GM21619 (cell line): Measurements from ENCODE around the gene NECAB3.

Experiments used
- ATAC-seq: cut with Tn5 transposase; IDR thresholded peaks from one replicate; pipeline ENCODE4 v1.9.1; 2021; ENCODE audit not compliant: unreplicated experiment

The NECAB3 gene

DNA sequence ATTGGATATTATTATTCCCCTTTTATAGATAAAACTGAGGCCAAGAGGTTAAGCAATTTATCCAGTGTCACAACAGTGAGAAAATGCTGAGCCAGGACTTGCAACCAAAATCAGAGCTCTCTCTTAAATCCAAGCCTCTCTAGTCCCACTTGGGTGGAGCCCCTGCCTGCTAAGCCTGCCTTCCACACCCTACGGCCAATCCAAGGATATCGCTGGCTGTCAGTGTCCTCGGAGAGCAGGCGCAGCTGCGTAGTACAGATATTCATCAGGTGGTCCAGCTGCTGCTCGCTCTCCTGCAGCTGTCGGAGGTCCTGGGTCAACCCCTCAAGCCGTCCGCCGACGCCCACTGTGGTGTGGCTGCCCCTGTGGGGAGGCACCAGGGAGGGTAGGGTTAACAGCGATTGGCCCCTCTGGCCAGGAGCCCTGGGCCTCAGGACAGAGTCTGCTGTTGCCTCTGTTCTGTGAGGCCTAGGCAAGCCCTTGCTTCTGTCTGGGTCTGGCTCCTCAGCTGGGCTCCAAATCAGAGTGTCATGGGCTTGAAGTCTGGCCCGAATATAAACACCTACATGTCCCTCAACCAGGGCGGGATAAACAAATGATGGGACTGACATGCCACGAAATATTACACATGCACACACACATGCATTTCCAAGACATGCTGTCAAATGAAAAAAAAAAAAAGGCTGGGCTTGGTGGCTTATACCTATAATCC, 3.9 kb upstream of the NECAB3 start:
- no peak for ATAC-seq

DNA sequence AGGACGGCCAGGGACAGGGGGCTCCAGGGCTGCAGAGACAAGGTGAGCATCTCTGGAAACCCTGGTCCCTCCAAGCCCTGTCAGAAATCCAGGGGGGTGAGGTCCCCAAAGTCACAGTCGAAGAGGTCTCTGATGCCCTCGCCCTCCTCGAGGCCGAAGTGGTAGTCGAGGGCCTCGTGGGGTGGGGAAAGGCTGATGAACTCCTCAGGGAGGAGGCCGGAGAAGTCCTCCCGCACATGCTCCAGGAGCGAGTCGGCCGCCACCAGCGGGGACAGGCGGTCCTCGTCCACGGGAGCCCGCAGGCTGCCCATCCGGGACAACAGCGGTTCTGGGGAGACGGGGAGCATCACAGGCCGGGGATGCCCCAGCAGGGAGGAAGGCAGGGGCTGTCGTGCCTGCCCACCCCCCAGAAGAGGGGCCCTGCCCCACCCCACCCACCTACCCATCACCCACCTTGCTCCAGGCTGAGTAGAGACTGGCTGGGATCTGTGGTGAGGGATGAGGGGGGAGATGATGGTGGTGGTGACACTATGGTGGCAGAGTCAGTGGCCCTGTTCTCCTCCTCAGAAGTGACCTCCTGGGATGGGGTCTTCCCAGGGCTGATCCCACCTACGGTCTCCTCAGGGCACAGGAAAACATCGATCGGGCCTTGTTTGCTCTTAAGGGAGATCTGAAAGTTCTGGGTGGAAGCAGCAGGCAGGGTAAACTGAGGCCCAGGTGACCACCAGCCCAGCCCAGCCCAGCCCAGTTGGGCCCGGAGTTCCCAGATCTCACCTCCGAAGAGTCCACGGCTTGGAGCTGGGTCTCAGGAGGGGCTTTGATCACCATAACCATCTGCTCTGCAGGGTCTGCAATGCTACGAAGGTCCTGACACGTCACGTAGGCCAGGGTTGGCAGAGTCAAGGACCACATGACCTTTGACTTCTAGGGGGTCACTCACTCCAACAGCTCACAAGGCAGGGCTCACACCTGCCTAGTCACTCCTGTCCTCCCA, 2.7 kb upstream of the NECAB3 start:
- ATAC-seq = no peak

DNA sequence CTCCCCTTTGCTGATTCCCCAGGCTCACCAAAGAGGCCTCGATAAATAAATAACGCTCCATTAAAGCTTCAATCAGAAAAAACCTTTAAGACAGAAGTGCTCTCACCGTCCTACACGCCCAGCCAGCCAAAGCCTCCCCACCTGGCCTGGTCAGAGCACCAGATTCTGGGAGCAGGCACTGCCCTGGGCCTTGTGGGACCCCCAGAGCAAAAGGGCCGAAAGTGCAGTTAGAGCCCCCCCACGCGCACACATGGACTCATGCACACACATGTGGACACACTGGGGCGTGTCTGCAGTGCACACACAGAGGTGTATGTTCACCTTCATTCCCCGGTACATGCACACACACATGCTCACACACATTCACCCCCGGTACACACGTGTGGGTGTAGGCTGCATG, 1.9 kb upstream of the NECAB3 start:
- no peak for ATAC-seq

DNA sequence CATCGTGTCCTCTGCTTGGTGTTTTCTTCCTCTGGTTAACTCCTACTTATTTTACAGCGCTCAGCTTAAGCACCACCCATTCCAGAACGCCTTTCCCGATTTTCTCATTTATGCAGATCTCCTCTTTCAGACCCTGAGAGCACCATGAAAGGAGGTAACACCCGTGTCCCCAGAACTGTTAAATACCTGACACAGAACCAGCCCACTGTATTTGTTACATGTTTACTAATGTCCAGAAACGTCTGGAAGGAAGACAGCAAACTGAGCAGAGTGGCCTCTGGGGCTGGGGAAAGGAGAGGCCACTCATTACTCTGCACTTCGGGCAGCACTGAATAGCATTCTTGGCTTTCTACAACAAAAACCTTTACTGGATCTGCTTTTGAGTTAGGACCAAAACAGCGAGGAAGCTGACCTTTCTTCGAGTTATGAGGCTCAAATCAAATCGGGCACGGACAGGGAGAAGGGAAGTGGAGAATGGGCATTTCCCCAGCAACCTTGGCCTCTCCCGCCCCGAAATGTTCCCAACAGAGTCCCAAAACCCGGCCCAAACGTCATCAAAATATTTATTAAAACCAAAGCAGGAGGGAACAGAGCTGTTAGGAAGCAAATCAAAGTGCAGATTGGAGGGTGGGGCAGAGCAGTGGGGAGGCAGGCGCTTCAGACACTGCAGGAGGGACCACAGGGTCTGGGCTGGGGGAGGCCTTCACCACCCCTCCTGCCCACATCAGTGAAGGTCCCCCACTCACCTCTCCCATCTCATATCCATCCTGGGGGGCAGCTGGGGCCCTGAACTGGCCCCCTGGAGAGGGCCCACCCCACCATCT, 1.1 kb upstream of the NECAB3 start:
- no peak for ATAC-seq

DNA sequence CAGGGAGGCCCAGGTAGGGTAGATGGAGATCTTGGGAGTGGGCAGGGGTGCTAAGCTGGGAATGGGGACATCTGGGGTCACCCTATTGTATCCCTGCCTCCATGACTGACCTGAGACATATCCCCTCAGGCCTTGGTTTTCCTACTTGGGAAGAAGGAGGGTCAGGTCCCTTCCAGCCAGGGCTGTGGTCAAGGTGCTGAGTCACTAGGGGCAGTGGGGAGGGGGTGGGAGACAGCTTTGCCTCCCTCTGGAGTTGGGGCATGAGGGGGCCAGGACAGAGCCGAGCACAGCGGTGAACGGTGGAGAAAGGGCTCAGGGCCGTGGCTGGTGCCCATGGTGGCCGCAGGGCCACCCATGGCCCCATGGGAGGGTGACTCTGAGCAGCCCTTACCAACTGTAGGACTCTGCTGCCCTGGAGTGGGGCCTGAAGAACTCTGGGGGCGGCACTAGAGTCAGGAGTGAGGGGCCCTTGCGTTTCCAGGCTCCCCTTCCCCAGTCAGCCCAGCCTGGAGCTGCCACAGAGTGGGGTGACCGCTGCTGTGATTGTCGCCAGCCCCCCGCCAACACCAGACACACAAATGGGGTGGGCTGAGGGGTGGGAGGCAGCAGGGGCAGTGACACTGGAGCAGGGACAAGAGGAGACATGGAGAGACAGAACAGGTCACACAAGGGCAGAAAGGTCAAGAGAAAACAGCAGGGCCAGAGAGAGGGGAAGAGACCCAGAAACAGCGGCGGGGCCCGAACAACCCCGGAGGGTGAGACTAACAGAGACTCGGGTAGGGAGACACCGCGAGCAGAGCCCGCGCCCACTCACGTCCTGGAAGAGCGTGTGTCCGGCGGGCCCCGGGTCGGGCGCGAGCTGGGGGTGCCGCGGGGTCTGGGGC, 576 bp downstream of the NECAB3 start:
- no peak for ATAC-seq

DNA sequence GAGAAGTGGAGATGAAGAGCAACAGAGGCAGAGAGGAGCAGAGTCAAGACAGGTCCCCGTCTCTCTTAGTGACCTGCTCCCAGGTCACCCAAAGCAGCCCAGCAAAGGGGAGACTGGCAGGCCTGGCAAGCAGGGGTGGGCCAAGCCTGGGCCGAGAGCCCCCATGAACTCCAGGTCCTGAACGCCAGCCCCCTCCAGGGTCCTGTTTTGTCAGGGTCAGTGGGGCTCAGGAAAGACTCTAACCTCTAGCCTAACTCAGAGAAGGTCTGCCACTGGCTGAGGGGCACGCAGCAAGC, 1.2 kb downstream of the NECAB3 start:
- no peak for ATAC-seq

DNA sequence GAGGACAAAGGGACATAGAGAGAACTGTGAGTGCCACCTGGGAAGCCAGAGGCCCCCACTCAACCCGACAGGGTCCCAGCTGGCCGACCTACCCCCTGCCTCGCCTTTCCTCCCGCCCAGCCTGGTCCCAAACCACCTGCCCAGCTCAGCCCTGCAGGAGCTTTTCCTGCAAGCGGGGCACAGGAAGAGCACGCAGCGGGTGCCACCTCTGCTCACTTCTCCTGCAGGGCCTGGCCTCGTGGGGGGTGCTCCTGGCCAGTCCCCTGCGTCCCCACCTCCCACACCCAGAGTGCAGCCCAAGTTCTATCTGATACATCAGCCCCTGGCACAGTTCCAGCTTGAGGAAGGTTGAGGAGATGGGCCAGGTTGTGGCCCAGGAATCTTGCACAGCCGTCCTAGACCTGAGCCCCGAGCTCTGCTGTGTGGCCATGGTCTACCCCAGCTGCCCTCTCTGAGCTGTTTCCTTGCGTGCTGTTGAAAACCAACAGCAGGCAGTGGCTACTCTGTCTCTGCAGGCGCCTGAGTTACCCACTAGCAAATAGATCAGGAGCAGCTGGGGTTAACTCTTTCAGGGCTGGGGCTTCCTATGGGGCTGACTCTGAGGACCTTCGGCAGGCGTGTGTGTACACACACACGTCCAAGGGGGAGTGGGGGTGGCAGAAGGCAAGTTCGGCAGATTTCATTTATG, 1.7 kb downstream of the NECAB3 start:
- no peak for ATAC-seq

DNA sequence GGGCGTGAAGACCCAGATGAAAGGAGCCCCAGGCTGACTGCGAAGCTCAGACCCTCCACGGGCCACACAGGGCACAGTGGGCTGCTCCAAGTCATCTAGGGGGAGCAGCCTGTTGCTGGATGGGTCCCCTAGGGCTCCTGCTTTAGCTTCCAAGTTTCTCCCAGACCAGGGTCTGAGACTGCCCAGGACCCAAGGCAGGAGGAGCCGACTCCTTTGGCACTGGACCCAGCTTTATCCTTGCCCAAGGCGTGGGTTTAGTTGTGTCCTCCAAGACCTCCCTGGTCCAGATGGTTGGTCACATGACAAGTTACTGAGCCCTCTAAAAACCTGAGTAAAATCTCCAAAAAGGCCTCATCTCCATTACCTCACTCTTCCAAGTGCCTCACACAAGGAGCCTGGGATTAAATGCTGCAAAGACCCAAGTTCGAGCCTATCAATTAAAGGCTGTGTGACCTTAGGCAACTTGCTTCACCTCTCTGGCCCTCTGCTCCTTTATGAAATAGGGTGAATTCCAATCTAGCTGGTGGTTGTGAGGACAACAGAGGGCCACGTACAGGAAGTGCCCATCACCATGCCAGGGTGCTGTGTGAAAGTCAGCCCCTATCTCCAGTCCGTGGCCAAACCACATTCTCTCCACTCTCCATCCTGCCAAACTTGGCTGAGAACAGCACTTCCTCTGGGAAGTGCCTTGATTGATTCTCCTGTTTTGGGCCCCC, 2.5 kb downstream of the NECAB3 start:
- ATAC-seq = no peak

DNA sequence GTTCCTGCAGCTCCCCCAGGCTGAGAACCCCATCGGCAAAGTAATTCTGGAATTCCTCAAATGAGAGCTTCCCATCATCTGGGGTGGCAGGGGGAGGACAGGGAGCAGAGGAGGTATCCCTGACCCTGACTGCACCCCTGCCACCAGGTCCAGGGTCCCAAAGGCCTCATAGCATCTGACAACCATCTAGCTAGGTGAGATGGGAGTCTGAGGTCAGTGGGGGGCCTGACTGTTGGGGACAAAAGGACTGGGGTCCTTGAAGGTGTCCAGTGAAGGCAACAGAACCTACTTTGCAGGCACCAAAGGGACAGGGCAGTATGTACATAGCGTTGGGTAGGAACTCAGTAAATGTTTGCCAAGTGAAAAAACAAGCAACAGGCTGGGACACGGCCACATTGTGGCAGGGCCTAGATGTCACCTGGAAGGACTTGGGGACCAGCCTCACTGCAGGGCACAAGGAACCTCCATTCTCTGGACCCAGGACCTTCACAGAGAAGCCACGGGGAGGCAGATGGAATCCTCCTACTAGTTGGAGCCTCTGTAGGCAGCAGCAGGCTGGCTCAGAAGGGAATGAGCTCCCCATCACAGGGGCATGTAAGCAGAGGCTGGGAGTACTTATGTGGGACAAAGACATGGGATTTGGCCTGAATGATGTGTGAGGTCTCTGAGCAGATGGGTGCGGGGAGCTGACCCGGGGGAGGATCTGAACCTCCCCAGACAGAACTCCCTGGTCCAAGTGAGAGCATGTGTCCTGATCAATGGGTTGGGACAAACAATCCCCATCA, 3.3 kb downstream of the NECAB3 start:
- no peak for ATAC-seq

DNA sequence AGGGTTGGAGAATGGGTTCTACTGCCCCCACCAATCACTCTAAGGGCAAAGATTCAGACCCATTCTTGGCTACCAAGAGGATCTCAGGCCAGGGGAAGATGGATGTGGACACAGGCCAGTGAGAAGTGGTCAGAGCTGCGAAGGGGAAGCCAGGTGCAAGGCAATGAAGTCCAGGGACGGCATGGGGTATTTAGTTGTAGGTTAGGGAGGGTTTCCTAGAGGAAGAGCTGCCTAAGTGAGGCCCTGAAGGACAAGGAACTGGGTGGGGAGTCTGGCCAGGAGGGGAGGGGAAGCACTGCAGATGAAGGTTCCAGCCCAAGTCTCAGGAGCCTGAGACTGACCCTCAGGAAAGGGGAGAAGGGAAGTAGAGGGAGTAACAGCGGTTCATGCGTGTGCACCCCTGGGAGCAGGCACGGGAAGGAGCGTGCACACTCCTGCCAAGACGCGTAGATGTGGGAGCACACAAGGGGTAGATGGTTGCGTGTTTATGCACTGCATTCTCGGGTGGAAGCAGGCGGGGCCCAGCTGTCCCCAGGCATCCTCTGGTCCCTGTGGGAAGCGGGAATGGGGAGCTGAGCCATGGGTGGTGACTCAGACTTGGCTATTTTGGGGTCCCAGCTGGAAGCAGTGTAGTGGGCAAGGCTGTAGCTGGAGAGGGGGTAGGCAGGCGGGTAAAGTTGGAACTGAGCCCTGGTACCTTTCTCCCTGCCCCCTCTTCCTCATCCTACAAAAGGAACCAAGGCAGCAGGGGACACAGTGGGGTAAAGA, 4.2 kb downstream of the NECAB3 start:
- ATAC-seq = no peak

DNA sequence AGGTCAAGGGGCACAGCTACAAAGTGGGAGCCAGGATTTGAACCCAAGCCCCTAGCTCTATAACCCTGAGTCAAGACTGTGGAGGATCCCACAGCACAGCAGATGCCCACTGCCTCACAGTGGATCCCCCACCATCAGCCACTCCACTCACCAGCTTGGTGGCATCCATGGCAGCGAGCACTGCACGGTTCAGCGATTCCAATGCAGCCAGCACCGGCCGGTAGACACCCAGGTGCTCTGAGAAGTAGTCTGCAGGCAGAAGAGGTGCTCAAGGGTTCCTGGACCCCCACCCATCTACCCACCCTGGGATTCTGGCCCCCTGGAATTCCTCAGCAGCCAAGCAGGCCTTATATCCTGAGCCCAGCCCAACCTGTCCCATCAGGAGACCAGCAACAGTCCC, 5.0 kb downstream of the NECAB3 start:
- no peak for ATAC-seq

DNA sequence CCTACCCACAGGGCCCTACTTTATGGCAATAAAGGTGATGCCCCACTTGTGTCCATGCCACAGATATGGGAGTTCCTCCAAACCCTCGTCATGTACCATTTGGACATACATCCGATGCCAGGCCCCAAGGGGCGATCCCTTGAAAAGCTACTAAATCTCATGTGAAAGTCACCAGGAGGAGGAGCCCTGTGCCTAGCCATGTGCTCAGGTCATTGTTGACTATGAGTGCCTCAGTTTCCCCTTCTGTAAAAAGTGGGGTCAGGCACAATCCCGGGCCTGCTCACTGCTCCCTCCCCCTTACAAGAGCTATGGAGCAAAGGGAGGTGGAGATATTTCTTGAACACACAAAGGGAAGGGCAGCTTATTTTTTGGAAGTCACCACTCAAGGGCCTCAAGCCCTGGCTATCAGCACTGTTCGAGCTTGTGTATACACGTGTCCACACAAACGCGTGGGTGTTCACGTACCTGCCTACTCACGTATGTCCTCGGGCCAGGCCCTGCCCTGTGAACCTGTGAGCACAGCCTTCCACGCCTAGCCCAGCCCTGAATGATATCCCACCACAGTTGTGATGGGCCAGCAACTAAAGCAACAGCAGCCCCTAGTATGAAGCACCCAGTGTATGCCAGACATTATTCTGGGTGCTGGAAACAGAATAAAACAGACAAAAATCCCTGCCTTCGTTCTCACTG, 5.6 kb downstream of the NECAB3 start:
- ATAC-seq = no peak

DNA sequence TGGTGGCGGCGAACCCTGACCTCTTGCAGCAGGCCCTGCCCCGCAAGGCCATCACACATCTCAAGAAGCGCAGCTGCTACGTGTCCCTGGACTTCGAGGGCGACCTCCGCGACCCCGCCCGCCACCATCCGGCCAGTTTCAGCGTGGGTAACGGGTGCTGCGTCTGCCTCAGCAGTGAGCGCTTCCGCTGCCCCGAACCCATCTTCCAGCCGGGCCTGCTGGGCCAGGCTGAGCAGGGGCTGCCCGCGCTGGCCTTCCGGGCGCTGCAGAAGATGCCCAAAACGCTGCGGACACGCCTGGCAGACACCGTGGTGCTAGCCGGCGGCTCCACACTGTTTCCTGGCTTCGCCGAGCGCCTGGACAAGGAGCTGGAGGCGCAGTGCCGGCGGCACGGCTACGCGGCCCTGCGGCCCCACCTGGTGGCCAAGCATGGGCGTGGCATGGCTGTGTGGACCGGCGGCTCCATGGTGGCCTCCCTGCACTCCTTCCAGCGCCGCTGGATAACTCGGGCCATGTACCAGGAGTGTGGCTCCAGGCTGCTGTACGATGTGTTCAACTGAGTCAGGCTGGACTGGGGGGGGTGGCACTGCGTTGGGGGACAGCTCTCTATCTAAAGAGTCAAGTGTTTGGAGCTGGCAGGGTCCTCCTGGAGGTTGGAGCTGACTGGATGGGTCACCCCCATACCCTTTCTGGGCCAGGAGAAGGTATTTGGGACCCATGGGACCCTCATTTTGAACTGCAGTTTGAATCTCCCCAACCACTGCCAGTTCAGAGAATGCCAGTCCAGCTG, 6.4 kb downstream of the NECAB3 start:
- peak; percentile 5 for ATAC-seq

DNA sequence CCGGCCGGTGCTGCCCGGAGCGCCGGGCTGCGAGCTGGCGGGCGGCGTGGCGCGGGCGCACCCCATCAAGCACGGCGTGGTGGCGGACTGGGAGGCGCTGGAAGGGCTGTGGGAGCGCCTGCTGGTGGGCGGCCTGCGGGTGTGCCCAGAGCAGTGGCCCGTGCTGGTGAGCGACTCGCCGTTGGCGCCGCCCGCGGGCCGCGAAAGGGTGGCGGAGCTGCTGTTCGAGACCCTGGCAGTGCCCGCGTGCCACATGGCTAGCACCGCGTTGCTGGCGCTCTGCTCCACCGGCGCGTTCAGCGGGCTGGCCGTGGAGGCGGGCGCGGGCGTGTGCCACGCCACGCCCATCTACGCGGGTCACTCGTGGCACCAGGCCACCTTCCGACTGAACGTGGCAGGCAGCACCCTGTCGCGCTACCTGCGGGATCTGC, 7.0 kb downstream of the NECAB3 start:
- ATAC-seq = peak; percentile 4

DNA sequence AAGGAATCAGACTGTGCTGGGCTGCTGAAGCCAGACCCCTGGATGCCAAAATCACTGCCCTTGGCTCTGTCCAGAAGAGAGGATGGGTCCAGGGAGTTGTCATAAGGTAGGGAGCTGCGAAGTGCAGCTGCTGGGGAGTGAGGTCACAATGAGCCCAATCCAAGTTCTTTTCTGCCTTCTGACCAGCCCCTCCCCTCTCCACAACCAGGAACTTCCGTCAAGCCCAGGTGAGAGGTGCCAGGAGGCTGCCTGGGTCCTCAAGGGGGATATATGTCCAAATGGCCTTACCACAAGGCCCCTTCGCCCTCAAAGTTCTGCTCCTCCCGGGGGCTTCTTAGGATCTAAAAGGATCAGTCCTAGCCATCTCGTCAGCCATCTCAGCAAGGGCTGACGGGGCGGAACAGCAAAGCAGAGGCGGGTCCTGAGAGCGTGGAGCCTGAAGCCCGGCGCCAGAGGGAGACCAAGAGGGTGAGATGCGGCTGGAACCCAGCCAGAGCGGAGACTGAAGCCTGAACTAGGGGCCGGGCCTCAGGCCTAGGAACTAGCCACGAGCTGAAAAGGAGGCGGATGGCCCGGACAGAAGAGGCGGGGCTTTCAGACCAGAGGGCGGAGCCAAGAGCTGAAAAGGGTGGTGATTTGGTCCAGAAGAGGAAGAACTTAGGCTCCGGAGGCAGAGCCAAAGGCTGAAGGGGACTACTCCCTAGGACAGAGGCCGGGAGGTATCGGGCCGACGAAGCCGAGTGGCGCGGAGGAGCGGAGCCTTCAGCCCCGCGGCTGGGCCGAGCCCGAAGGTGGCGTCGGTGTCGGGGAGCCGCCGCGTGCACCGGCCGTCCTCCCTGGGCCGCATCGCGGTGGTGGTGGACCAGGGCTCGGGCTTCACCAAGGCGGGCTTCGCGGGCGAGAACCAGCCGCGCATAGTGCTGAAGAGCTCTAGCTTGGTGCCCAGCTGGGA, 7.7 kb downstream of the NECAB3 start, which contains the start of gene ACTL10:
ACTL10 (plus strand) TSS at position 651 of the 952 bp plus-strand sequence. CDS start 555 bp downstream, outside the sequence.
- peak; percentile 62 for ATAC-seq
